ENCODE results near the gene CHRNA4.

GRCh38 chr20:63315240-63315689 lies 45.9 kb downstream of the CHRNA4 start:
- no peak for TF ChIP-seq EP300 (IDR thresholded peaks at IDR 0.05; ENCODE audit: low read depth)
- no peak for TF ChIP-seq POLR2AphosphoS5 (IDR thresholded peaks at IDR 0.05)
- no peak for TF ChIP-seq POLR2A (IDR thresholded peaks at IDR 0.05)
